Breast epithelium (tissue), 4 donors: ENCODE results near the gene CPA4. TPM values are rescaled to one million over a fixed set of nuclear protein-coding genes. Genes with fewer than 3 reads are reported as not detected.

Source experiments
- DNase-seq, 2 donors: peaks; one replicate each; pipeline ENCODE4 v3.0.0-alpha.2; 2019; ENCODE audit warnings: low spot score in 2 of 2
- H3K27ac ChIP-seq, 2 donors: fragments of 200-600 bp; sonication (generic) in 1 of 2; one replicate each; pipeline ENCODE4 v1.5.1; 2016 to 2019; ENCODE audit warnings: mild to moderate bottlenecking in 1 of 2
- H3K27me3 ChIP-seq, 2 donors: fragments of 200-600 bp; sonication (generic) in 1 of 2; one replicate each; pipeline versions ENCODE4 v1.5.1 to v1.6.0; 2017 to 2019; ENCODE audit warnings: control low read depth in 1 of 2, mild to moderate bottlenecking in 1 of 2
- H3K36me3 ChIP-seq: fragments of 200-600 bp; one replicate; pipeline ENCODE4 v1.5.1; 2019
- H3K4me1 ChIP-seq, 2 donors: fragments of 200-600 bp; sonication (generic); one replicate each; pipeline ENCODE4 v1.5.1; 2016 to 2019; ENCODE audit warnings: control low read depth in 1 of 2
- H3K4me3 ChIP-seq, 3 donors: fragments of 200-600 bp; sonication (generic); 1 replicate in 2 of 3; 2 replicates in 1 of 3; pipeline ENCODE4 v1.5.1; 2016 to 2019; ENCODE audit warnings: mild to moderate bottlenecking in 3 of 3, moderate library complexity in 2 of 3
- H3K9me3 ChIP-seq, 2 donors: fragments of 200-600 bp; sonication (generic) in 1 of 2; one replicate each; pipeline ENCODE4 v1.5.1; 2016 to 2019; ENCODE audit warnings: control low read depth in 1 of 2
- POLR2A ChIP-seq: fragments of 450-650 bp; IDR thresholded peaks from one replicate; pipeline ENCODE4 v1.6.1; 2016; ENCODE audit warnings: antibody characterized with exemption, mild to moderate bottlenecking, moderate library complexity
- POLR2AphosphoS5 ChIP-seq, 3 donors: sonication (generic); formaldehyde crosslinking; IDR thresholded peaks; one replicate each; pipeline ENCODE4 v1.6.1; 2017; ENCODE audit warnings: antibody characterized with exemption in 3 of 3
- intact Hi-C: fragments of 100-400 bp; cut with DNase I; formaldehyde crosslinking; loops from one replicate; pipeline ENCODE4 v1.15.1; 2023; ENCODE audit warnings: low total_unique reads
- total RNA-seq, 3 donors: library from RNA; depleted of rRNA; stranded (reverse); fragments of >200 nt; gene quantifications; one replicate each; pipeline ENCODE4 v1.1.0, GENCODE V29; 2016
- TF ChIP-seq, protein P1 (sequence below), 3 donors: fragments of 450-650 bp; IDR thresholded peaks; one replicate each; pipeline ENCODE4 v1.5.1; 2016 to 2017; ENCODE audit warnings: antibody characterized with exemption in 3 of 3, mild to moderate bottlenecking in 3 of 3, moderate library complexity in 3 of 3

CPA4 gene
- total RNA-seq, 3 donors from 2014 or later, result 0.98 to 2.0 TPM; not detected in 1

GRCh38 chr7:130334274-130334673, 41.3 kb downstream of the CPA4 start:
- Histone ChIP-seq H3K27ac (no peak overlapping the region), H3K4me1 (no peaks in the 10 kb centered on the region), H3K4me3 (no peak overlapping the region), H3K36me3 (no peaks in the 10 kb centered on the region), H3K27me3 (no peaks in the 10 kb centered on the region), H3K9me3 (no peaks in the 10 kb centered on the region)
- no peak for DNase-seq
- intact Hi-C loops, result no loop called here
- TF ChIP-seq, protein P1, sequence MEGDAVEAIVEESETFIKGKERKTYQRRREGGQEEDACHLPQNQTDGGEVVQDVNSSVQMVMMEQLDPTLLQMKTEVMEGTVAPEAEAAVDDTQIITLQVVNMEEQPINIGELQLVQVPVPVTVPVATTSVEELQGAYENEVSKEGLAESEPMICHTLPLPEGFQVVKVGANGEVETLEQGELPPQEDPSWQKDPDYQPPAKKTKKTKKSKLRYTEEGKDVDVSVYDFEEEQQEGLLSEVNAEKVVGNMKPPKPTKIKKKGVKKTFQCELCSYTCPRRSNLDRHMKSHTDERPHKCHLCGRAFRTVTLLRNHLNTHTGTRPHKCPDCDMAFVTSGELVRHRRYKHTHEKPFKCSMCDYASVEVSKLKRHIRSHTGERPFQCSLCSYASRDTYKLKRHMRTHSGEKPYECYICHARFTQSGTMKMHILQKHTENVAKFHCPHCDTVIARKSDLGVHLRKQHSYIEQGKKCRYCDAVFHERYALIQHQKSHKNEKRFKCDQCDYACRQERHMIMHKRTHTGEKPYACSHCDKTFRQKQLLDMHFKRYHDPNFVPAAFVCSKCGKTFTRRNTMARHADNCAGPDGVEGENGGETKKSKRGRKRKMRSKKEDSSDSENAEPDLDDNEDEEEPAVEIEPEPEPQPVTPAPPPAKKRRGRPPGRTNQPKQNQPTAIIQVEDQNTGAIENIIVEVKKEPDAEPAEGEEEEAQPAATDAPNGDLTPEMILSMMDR (IDR thresholded peaks at IDR 0.05), result no peak
- no peak for TF ChIP-seq POLR2A

DNA sequence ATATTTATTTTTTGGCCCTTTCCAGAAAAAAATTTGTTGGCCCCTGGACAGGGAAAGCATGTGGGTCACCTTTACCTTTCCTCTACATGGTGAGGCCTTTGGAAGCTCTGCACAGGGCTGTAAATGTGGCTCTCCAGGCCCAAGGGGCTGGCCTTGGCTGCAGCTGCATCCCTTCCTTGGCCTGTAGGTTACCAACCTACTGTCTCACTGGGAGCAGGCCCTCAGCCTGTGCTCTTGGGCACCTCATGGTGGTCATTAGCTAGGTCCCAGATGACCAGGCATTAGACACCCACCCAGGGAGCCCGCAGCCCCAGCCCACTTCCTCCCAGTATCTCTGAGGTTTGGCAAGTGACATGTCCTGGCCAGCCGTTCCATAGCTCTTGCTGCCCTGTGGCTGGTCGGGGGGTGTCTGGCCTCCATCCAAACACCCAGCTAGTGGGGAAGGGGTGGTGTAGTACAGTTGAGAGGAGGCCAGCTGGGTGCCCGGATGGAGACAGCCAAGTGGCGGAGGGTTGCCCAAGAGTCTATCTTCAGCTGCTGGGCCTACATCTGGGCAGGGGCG, 44.5 kb downstream of the CPA4 start:
- Histone ChIP-seq H3K27me3 (no peaks in the 10 kb centered on the region), H3K27ac (no peak overlapping the region), H3K9me3 (no peaks in the 10 kb centered on the region), H3K4me1 (no peaks in the 10 kb centered on the region), H3K4me3 (no peak overlapping the region), H3K36me3 (no peaks in the 10 kb centered on the region)
- no peak for DNase-seq
- intact Hi-C loops, result no loop called here
- TF ChIP-seq, protein P1 (IDR thresholded peaks at IDR 0.05), result no peak
- no peak for TF ChIP-seq POLR2AphosphoS5 (IDR thresholded peaks at IDR 0.05)
- TF ChIP-seq POLR2A, result no peak

- no peaks in the 10 kb centered on the region for H3K27me3 ChIP-seq
- intact Hi-C loops, result no loop called here
These were observed 45.3 kb downstream of the CPA4 start for GRCh38 chr7:130338233-130338632.

DNA sequence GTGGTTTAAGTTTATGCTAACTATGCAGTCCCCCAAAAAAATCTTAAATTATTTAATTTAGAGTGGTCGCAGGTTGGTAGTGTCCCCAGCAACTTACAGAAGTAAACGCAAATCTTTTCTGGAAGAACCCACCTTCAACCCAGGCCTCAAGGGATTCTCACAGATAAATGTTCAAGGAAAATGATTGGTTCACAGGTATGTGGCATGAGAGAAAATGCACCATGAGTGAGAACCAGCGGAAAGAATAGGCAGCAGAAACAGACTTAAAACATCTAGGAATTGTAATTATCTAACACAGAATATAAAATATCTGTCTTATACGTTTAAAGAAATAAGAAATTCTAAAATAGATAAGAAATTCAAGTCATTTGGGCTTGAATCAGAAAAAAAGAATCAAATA, 48.9 kb downstream of the CPA4 start:
- intact Hi-C loops, result no loop called here
- Histone ChIP-seq H3K9me3 (no peaks in the 10 kb centered on the region), H3K27ac (no peak overlapping the region), H3K4me1 (no peaks in the 10 kb centered on the region), H3K36me3 (no peaks in the 10 kb centered on the region), H3K27me3 (no peaks in the 10 kb centered on the region), H3K4me3 (no peak overlapping the region)
- no peak for DNase-seq
- TF ChIP-seq POLR2AphosphoS5 (IDR thresholded peaks at IDR 0.05) (no peak), POLR2A (no peak)
- TF ChIP-seq, protein P1 (IDR thresholded peaks at IDR 0.05), result no peak

More at GRCh38 chr7:130338233-130338632, 45.3 kb downstream of the CPA4 start:
- no peaks in the 10 kb centered on the region for H3K36me3 ChIP-seq
- no peak overlapping the region for H3K27ac ChIP-seq
- no peaks in the 10 kb centered on the region for H3K9me3 ChIP-seq
- no peak for DNase-seq
- H3K4me3 ChIP-seq, result no peak overlapping the region
- TF ChIP-seq, protein P1 (IDR thresholded peaks at IDR 0.05), result no peak
- TF ChIP-seq POLR2A (no peak), POLR2AphosphoS5 (IDR thresholded peaks at IDR 0.05) (no peak)
- no peaks in the 10 kb centered on the region for H3K4me1 ChIP-seq

DNA sequence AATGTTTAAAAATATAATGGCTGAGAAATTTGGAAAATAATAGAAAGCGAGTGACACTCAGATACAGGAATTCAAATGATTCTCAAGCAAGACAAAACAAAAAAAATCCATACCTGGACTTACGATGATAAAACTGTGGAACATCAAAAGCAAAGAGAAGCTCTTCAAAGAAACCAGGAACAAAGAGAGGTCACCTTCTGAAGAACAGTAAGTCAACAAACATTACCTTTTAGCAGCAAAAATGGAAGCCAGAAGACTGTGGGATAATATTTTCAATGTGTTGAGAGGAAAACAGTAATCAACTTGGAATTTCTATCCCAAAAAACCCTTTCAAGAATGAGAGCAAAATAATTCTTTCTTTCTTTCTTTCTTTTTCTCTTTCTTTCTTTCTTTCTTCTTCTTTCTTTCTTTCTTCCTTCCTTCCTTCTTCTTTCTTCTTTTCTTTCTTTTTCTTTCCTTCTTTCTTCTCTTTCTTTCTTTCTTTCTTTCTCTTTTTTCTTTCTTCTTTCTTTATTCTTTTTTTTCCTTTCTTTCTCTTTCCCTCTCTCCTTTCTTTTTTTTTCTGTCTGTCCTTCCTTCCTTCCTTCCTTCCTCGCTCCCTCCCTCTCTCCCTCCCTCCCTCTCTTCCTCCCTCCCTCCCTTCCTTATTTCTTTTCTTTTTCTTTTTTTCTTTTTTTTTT, 49.9 kb downstream of the CPA4 start:
- no peaks in the 10 kb centered on the region for H3K27me3 ChIP-seq
- H3K4me3 ChIP-seq, result no peak overlapping the region
- TF ChIP-seq POLR2A (no peak), POLR2AphosphoS5 (IDR thresholded peaks at IDR 0.05) (no peak)
- TF ChIP-seq, protein P1 (IDR thresholded peaks at IDR 0.05), result no peak
- no peaks in the 10 kb centered on the region for H3K36me3 ChIP-seq
- H3K4me1 ChIP-seq, result no peaks in the 10 kb centered on the region
- no peaks in the 10 kb centered on the region for H3K9me3 ChIP-seq
- no peak overlapping the region for H3K27ac ChIP-seq
- intact Hi-C loops, result no loop called here
- no peak for DNase-seq
